ENCODE results near the gene PSMB8.

The PSMB8 gene

DNA sequence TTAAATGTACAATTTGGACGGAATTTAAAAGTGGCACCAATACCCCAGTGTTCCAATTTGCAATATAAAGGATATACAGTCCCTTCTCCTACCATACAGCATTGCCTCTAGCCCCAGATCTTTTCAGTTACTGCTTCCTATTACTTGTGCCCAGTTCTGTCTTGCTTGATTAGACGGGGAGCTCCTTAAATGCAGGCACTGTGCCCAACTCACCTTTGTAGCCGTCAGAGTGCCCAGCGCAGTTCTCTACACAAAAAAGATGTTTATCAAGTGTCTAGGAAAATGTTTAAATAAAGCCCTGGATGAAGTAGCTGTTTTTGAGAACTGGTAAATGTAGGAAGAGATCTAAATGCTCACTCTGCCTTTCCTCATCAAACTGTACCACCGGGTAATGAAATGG, 12.9 kb downstream of the PSMB8 start:
- H3K4me3 ChIP-seq (ENCODE audit: low read depth, low read length): no peak overlapping the region
- TF ChIP-seq, protein P1, sequence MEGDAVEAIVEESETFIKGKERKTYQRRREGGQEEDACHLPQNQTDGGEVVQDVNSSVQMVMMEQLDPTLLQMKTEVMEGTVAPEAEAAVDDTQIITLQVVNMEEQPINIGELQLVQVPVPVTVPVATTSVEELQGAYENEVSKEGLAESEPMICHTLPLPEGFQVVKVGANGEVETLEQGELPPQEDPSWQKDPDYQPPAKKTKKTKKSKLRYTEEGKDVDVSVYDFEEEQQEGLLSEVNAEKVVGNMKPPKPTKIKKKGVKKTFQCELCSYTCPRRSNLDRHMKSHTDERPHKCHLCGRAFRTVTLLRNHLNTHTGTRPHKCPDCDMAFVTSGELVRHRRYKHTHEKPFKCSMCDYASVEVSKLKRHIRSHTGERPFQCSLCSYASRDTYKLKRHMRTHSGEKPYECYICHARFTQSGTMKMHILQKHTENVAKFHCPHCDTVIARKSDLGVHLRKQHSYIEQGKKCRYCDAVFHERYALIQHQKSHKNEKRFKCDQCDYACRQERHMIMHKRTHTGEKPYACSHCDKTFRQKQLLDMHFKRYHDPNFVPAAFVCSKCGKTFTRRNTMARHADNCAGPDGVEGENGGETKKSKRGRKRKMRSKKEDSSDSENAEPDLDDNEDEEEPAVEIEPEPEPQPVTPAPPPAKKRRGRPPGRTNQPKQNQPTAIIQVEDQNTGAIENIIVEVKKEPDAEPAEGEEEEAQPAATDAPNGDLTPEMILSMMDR (IDR thresholded peaks at IDR 0.05; ENCODE audit: low read depth, low read length, missing control alignments): no peak
- DNase-seq (ENCODE audit: low read depth): no peak

DNA sequence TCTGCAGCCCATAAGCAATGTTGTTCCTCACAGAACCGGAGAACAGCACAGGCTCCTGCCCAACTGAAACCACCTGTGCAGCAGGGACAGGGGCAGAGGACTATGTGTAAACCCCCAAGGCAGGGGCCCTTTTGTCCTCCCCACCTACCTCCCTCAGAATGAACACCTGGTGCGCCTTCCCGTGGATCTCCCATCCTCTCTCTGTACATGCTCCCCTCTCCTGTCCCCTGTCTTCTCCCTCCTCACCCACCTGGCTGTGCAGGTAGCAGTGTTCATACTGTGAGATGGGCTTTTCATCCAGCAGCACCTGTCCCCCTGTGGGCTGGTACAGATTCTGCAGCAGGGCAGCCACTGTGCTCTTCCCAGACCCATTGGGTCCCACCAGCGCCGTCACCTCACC, 13.8 kb downstream of the PSMB8 start:
- TF ChIP-seq, protein P1 (IDR thresholded peaks at IDR 0.05; ENCODE audit: low read depth, low read length, missing control alignments): no peak
- no peak overlapping the region for H3K4me3 ChIP-seq (ENCODE audit: low read depth, low read length)
- no peak for DNase-seq (ENCODE audit: low read depth)

DNA sequence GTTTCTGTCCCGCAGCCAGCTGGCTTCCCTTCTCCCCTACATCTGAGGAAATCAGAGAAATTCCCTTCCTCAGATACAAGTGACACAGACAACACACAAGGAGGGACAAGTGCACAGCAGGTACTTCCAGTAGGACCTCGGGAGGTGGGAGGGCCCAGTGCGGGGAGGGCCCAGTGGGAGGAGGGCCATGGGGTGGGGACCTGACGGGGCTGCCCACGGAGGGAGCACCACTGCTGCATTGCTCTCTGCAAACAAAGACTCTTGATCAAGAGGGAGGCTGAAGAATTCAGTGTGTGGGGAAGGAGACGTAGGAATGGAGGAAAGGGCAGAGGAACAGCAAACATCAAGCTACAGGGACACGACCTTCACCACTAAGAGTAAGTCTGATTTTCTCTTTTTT, 14.4 kb downstream of the PSMB8 start:
- no peak overlapping the region for H3K4me3 ChIP-seq (ENCODE audit: low read depth, low read length)
- TF ChIP-seq, protein P1 (IDR thresholded peaks at IDR 0.05; ENCODE audit: low read depth, low read length, missing control alignments): no peak
- DNase-seq (ENCODE audit: low read depth): no peak

DNA sequence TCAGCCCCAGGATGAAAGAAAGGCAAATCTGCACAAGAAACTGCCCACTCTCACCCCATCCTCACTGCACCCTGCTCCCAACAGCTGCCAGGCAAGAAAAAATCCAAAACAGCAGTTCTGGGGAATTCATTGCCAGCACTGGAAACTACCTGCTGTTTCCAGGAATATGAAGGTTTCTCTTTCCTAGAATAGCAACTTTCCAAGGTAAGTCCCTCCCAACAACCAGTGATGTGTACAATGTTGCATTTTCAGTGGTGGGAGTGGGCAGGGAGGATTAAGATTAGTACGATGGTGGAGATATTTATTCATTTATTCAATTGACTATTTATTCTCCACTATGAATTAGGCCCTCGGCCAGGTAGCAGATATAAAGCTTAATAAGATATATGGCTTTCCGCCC, 16.8 kb downstream of the PSMB8 start:
- no peak for DNase-seq (ENCODE audit: low read depth)
- TF ChIP-seq, protein P1 (IDR thresholded peaks at IDR 0.05; ENCODE audit: low read depth, low read length, missing control alignments): no peak
- no peak overlapping the region for H3K4me3 ChIP-seq (ENCODE audit: low read depth, low read length)

DNA sequence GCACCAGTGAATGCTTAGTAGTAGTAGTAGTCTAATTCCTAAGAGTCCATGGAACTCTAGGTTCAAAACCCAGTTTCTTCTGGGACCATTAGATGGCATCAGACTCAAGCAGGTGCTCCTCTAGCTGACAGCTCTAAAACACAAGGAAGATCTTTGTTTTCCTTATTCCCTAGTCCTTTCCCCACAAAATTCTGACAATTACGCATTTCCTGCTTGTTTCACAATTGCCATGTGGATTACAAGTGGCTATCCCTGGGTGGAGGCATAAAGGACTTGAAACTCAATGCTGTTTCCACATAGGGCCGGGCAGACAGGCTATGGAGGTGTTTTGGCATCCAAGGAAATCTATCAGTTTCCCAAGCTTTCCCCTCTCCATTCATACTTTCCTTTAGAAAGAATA, 17.9 kb downstream of the PSMB8 start:
- H3K4me3 ChIP-seq (ENCODE audit: low read depth, low read length): no peak overlapping the region
- TF ChIP-seq, protein P1 (IDR thresholded peaks at IDR 0.05; ENCODE audit: low read depth, low read length, missing control alignments): peak; percentile 28
- no peak for DNase-seq (ENCODE audit: low read depth)

DNA sequence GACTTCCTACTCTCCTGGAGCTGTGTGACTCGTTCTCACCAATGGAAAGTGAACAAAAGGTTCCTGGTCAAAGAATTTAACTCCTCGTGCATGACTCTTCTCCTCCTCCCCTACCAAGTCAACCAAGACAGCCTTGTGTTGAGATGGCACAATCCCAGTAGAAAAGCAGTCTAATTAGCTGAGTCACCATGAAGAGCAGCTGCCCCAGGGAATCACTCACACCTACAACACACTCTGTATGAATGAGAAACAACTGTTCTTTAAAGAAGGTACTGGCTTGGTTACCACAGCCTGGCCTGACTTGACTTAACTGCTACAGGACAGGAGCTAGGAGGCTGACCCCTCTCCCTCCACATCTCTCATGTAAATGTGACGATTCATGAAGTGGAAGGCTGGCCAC, 24.1 kb downstream of the PSMB8 start:
- no peak overlapping the region for H3K4me3 ChIP-seq (ENCODE audit: low read depth, low read length)
- TF ChIP-seq, protein P1 (IDR thresholded peaks at IDR 0.05; ENCODE audit: low read depth, low read length, missing control alignments): no peak
- DNase-seq (ENCODE audit: low read depth): no peak

DNA sequence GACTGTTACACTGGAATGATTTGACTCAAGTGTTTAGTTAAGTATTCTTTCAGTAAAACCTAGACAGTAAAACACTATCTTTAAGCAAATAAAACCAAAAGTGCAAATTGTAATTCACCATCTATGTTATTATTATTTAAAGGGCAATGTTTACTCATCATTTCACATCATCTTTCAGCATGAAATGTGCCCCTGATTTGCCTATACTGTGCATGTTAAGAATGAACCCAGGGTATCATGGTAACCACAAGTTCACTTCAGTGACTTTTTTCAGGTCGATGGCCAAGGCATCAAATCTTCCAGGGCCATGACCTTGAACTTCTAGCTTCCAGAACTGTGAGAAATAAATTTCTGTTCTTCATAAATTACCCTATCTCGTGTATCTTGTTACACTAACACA, 25.0 kb downstream of the PSMB8 start:
- no peak for DNase-seq (ENCODE audit: low read depth)
- TF ChIP-seq, protein P1 (IDR thresholded peaks at IDR 0.05; ENCODE audit: low read depth, low read length, missing control alignments): no peak
- no peak overlapping the region for H3K4me3 ChIP-seq (ENCODE audit: low read depth, low read length)
